SU-DHL-6 (cell line): ENCODE results near the gene RILPL2.

Experiments used
- CTCF ChIP-seq: fragments of 200-600 bp; sonication (generic); IDR thresholded peaks from one replicate; pipeline ENCODE4 v1.5.1; 2017; ENCODE audit warnings: antibody characterized with exemption, mild to moderate bottlenecking, low read length, moderate library complexity; ENCODE audit not compliant: insufficient read depth, poor library complexity, severe bottlenecking
- EZH2phosphoT487 ChIP-seq: fragments of 200-600 bp; sonication (generic), shearing (Covaris generic); conservative IDR thresholded peaks from 2 replicates; pipeline ENCODE4 v1.6.1; 2018; ENCODE audit warnings: mild to moderate bottlenecking, antibody characterized with exemption, low read length, moderate library complexity, mixed read lengths

GRCh38 chr12:123399255-123399617 is 37.2 kb downstream of the RILPL2 start:
- TF ChIP-seq CTCF (no peak), EZH2phosphoT487 (no peak)
